Osteocyte (in vitro differentiated cells): ENCODE measurements around the gene GPS1. TPM values are rescaled to one million over a fixed set of nuclear protein-coding genes. Genes with fewer than 3 reads are reported as not detected.

ENCODE experiments used
- DNase-seq: peaks from one replicate; pipeline ENCODE4 v3.0.0; 2021; ENCODE audit warnings: mixed read lengths; ENCODE audit not compliant: unreplicated experiment; ENCODE audit errors: extremely low spot score
- H3K27ac Mint-ChIP-seq: one replicate; pipeline ENCODE4 v1.8.0; 2021; ENCODE audit warnings: mild to moderate bottlenecking, mixed read lengths; ENCODE audit not compliant: unreplicated experiment
- H3K27me3 Mint-ChIP-seq: one replicate; pipeline ENCODE4 v1.8.0; 2021; ENCODE audit warnings: mixed read lengths; ENCODE audit not compliant: unreplicated experiment
- H3K36me3 Mint-ChIP-seq: one replicate; pipeline ENCODE4 v1.8.0; 2021; ENCODE audit warnings: mixed read lengths; ENCODE audit not compliant: unreplicated experiment
- H3K4me1 Mint-ChIP-seq: one replicate; pipeline ENCODE4 v1.8.0; 2021; ENCODE audit warnings: mixed read lengths; ENCODE audit not compliant: unreplicated experiment
- H3K4me3 Mint-ChIP-seq: one replicate; pipeline ENCODE4 v1.8.0; 2021; ENCODE audit warnings: mild to moderate bottlenecking, moderate library complexity, mixed read lengths; ENCODE audit not compliant: unreplicated experiment
- H3K9me3 Mint-ChIP-seq: one replicate; pipeline ENCODE4 v1.8.0; 2021; ENCODE audit warnings: mixed read lengths; ENCODE audit not compliant: unreplicated experiment
- total RNA-seq: library from RNA; stranded (reverse); gene quantifications from 2 replicates; pipeline ENCODE4 v1.2.1, GENCODE V29; 2021
- TF ChIP-seq, protein P1 (sequence below): fragments of 200-600 bp; sonication (generic); IDR thresholded peaks from 2 replicates; pipeline ENCODE4 v1.5.0; 2021; ENCODE audit warnings: antibody characterized with exemption, mild to moderate bottlenecking, moderate library complexity

GPS1 gene
- total RNA-seq, 1 donor from 2014 or later = 108 TPM

DNA sequence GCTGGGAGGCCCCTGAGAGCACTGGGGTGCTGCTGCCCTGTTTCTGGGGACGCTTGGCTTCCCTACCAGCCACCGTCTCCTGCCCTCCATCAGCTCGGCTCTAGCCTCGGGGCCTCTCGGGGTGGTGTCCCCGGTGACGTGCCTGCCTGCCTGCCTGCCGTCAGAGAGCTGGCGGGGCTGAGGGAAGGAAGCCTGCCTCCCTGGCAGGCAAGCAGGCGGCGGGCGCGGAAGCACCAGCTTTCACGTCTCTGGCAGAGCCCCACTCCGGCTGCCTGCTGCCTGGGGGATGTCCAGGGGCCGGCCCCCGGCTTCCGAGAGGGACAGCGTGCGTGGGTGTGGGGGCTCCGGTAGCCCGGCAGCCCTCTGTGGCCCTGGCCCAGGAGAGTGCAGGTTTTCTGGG is 38.4 kb upstream of the GPS1 start:
- no peak for DNase-seq

DNA sequence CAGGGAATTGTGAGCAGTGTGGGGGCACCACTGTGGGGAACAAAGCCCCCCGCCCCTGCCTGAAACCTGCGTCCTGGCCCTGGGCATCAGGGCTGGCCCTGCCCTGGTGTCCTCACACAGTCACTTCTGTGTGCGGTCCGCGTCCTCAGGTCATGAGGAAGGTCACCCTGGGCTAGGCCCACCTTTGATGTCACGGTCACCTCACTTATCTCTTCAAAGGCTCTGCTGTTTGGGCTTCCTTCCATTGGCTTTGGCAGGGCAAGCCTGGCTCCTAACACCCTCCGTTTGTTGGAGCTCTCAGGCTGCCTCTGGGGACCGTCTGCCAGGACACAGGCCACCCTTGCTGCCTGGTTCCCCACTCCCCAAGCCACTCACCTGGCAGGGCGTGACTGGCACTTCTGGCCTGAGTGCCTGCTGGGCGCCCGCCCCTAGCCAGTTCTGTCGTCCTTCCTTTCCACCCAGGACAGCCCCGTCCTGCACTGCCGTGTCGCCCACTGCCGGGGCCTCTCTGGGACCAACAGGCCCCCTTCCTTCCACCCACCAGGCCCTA is 37.9 kb upstream of the GPS1 start:
- no peak overlapping the region for H3K27ac Mint-ChIP-seq
- TF ChIP-seq, protein P1, sequence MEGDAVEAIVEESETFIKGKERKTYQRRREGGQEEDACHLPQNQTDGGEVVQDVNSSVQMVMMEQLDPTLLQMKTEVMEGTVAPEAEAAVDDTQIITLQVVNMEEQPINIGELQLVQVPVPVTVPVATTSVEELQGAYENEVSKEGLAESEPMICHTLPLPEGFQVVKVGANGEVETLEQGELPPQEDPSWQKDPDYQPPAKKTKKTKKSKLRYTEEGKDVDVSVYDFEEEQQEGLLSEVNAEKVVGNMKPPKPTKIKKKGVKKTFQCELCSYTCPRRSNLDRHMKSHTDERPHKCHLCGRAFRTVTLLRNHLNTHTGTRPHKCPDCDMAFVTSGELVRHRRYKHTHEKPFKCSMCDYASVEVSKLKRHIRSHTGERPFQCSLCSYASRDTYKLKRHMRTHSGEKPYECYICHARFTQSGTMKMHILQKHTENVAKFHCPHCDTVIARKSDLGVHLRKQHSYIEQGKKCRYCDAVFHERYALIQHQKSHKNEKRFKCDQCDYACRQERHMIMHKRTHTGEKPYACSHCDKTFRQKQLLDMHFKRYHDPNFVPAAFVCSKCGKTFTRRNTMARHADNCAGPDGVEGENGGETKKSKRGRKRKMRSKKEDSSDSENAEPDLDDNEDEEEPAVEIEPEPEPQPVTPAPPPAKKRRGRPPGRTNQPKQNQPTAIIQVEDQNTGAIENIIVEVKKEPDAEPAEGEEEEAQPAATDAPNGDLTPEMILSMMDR = no peak

More for the DNA sequence above, 38.4 kb upstream of the GPS1 start:
- Mint-ChIP-seq H3K27me3 (no peaks in the 10 kb centered on the region), H3K9me3 (no peaks in the 10 kb centered on the region), H3K27ac (no peak overlapping the region), H3K4me1 (peaks cover 8% of the 10 kb centered on the region), H3K36me3 (peaks cover 3% of the 10 kb centered on the region), H3K4me3 (no peak overlapping the region)
- TF ChIP-seq, protein P1 = no peak

DNA sequence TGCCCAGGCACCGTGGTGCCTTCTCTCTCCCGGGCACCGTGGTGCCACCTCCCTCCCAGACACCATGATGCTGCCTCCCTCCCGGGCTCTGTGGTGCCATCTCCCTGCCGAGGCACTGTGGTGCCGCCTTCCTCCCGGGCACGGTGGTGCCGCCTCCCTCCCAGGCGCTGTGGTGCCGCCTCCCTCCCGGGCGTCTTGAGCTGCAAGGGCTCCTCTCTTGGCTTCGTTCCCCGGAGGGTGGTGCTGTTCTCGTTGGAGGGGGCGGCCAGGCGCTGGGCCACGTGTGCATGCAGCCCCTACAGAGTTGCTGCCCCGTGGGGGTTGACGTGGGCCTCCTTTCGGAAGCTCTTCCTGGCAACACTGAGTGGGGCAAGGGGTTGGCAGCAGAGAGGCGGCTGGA is 37.3 kb upstream of the GPS1 start:
- Mint-ChIP-seq H3K9me3 (no peaks in the 10 kb centered on the region), H3K27me3 (no peaks in the 10 kb centered on the region), H3K27ac (no peak overlapping the region), H3K36me3 (peaks cover 5% of the 10 kb centered on the region), H3K4me3 (no peak overlapping the region), H3K4me1 (peaks cover 11% of the 10 kb centered on the region)
- DNase-seq = no peak
- TF ChIP-seq, protein P1 = no peak

More for the DNA sequence above, 37.9 kb upstream of the GPS1 start:
- peaks cover 5% of the 10 kb centered on the region for H3K36me3 Mint-ChIP-seq
- peaks cover 9% of the 10 kb centered on the region for H3K4me1 Mint-ChIP-seq
- DNase-seq = no peak
- no peak overlapping the region for H3K4me3 Mint-ChIP-seq
- H3K27me3 Mint-ChIP-seq = no peaks in the 10 kb centered on the region
- H3K9me3 Mint-ChIP-seq = no peaks in the 10 kb centered on the region

DNA sequence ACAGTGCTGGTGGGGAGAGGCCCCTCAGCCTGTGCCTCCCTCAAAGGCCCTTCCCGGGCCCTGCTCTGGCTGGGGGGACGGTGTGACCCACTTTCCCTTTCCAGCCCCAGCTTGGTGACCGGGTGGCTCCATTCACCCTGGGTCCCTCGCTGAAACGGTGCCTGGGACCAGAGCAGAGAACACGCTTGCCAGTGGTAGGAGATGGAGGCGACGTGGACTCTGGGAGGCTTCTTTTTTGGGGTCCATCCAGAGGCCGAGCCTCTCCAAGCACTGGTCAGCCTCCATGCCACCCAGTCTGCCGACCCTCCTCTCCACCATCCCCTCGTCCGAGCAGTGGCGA is 36.8 kb upstream of the GPS1 start:
- no peak overlapping the region for H3K4me3 Mint-ChIP-seq
- no peak for DNase-seq

DNA sequence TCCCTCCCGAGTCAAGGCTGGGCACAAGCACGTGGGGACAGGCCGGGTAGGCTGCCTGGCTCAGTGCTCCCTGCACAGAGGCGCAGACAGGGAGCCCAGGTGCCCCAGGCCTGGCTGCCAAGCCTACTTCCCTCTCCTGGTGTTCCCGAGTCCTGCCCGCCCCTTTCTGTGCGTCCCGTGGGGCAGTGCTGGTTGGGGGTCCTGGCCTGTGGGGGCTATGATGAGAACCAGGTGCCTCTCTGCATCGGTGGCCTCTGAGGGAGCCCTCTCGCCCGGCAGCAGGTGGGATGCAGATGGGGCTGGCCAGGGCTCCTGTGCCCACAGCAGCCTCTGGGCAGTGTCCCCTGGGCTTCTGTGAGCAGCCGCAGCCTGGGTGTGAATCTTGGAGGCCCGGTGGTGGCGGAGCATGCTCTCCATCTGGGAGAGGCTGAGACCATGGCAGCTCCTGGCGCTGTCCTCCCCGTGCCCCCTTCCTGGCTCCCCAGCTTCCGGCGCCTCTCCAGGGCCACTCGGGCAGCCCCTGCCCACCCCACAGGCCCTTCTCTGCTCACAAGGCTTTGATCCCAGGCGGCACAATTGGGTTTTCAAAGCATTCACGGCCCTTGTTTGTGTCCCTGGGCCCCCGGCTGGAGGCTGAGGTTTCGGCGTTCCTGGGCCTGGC is 36.3 kb upstream of the GPS1 start:
- H3K27me3 Mint-ChIP-seq = no peaks in the 10 kb centered on the region
- TF ChIP-seq, protein P1 = no peak
- H3K9me3 Mint-ChIP-seq = no peaks in the 10 kb centered on the region
- no peak overlapping the region for H3K4me3 Mint-ChIP-seq
- no peak overlapping the region for H3K27ac Mint-ChIP-seq
- H3K36me3 Mint-ChIP-seq = peaks cover 5% of the 10 kb centered on the region
- no peak for DNase-seq
- peaks cover 11% of the 10 kb centered on the region for H3K4me1 Mint-ChIP-seq

More for the DNA sequence above, 36.8 kb upstream of the GPS1 start:
- H3K27me3 Mint-ChIP-seq = no peaks in the 10 kb centered on the region
- TF ChIP-seq, protein P1 = no peak
- peaks cover 11% of the 10 kb centered on the region for H3K4me1 Mint-ChIP-seq
- peaks cover 5% of the 10 kb centered on the region for H3K36me3 Mint-ChIP-seq
- no peaks in the 10 kb centered on the region for H3K9me3 Mint-ChIP-seq
- no peak overlapping the region for H3K27ac Mint-ChIP-seq
